Measurements from ENCODE around the gene MBNL1. TPM values are rescaled to one million over a fixed set of nuclear protein-coding genes. Genes with fewer than 3 reads are reported as not detected.
A peak's percentile ranks its signal among the peaks of the same experiment; 100 is the strongest.

The MBNL1 gene
- total RNA-seq, 1 experiment from 2014 or later: 139 TPM

GRCh38 chr3:152271501-152272236 lies 2.9 kb downstream of the MBNL1 start:
- peak overlapping the region; percentile 80 for H3K27ac Mint-ChIP-seq (ENCODE audit: low read depth, unreplicated experiment)
- no TSS peak for BruUV-seq (replicated peaks)
- ChIA-PET CTCF (interaction anchor here (0.6 to 0.8 kb wide), 3 partner anchors 9 to 111 kb away, joined by 3 read pairs; no protein-coding TSS in a partner anchor), POLR2A (interaction anchor here (0.5 to 9.3 kb wide), 12 partner anchors 9 to 172 kb away, joined by 3 to 156 read pairs (median 4); no protein-coding TSS in a partner anchor)
- no peak for DNase-seq (ENCODE audit: unreplicated experiment)
- intact Hi-C loops (cut with micrococcal nuclease): loop anchor here (10.0 kb wide), 1 partner anchor 133 kb away; no protein-coding TSS in a partner anchor
- H3K36me3 Mint-ChIP-seq (ENCODE audit: insufficient read depth, unreplicated experiment): no peaks in the 10 kb centered on the region
- H3K27me3 Mint-ChIP-seq (ENCODE audit: insufficient read depth, unreplicated experiment): no peaks in the 10 kb centered on the region
- no peak for TF ChIP-seq CTCF (IDR thresholded peaks at IDR 0.05; ENCODE audit: unreplicated experiment)
- no peaks in the 10 kb centered on the region for H3K9me3 Mint-ChIP-seq (ENCODE audit: unreplicated experiment)
- H3K4me3 Mint-ChIP-seq (ENCODE audit: unreplicated experiment): peak overlapping the region; percentile 90
- H3K4me1 Mint-ChIP-seq (ENCODE audit: insufficient read depth, unreplicated experiment): peaks cover 38% of the 10 kb centered on the region

GRCh38 chr3:152272771-152273242 lies 4.1 kb downstream of the MBNL1 start:
- intact Hi-C loops (cut with micrococcal nuclease): loop anchor here (10.0 kb wide), 1 partner anchor 132 kb away; no protein-coding TSS in a partner anchor
- H3K4me3 Mint-ChIP-seq (ENCODE audit: unreplicated experiment): peak overlapping the region; percentile 90
- CTCF ChIA-PET: no interaction called here

GRCh38 chr3:152276681-152277080 lies 8.0 kb downstream of the MBNL1 start:
- intact Hi-C loops (cut with micrococcal nuclease): loop anchor here (10.0 kb wide), 1 partner anchor 128 kb away; no protein-coding TSS in a partner anchor
- Mint-ChIP-seq H3K36me3 (ENCODE audit: insufficient read depth, unreplicated experiment) (no peaks in the 10 kb centered on the region), H3K9me3 (ENCODE audit: unreplicated experiment) (no peaks in the 10 kb centered on the region), H3K4me3 (ENCODE audit: unreplicated experiment) (no peak overlapping the region), H3K4me1 (ENCODE audit: insufficient read depth, unreplicated experiment) (peaks cover 35% of the 10 kb centered on the region), H3K27me3 (ENCODE audit: insufficient read depth, unreplicated experiment) (no peaks in the 10 kb centered on the region), H3K27ac (ENCODE audit: low read depth, unreplicated experiment) (peak overlapping the region; percentile 7)
- BruUV-seq (replicated peaks): no TSS peak
- no peak for TF ChIP-seq CTCF (IDR thresholded peaks at IDR 0.05; ENCODE audit: unreplicated experiment)
- DNase-seq (ENCODE audit: unreplicated experiment): no peak
- CTCF ChIA-PET: no interaction called here
- POLR2A ChIA-PET: interaction anchor here (0.6 to 2.8 kb wide), 9 partner anchors 8 to 163 kb away, joined by 3 to 10 read pairs (median 3); partner anchors contain the start of gene MBNL1

More at GRCh38 chr3:152272771-152273242, 4.1 kb downstream of the MBNL1 start:
- no peak for TF ChIP-seq CTCF (IDR thresholded peaks at IDR 0.05; ENCODE audit: unreplicated experiment)
- Mint-ChIP-seq H3K36me3 (ENCODE audit: insufficient read depth, unreplicated experiment) (no peaks in the 10 kb centered on the region), H3K9me3 (ENCODE audit: unreplicated experiment) (no peaks in the 10 kb centered on the region), H3K27ac (ENCODE audit: low read depth, unreplicated experiment) (peak overlapping the region; percentile 80), H3K27me3 (ENCODE audit: insufficient read depth, unreplicated experiment) (no peaks in the 10 kb centered on the region), H3K4me1 (ENCODE audit: insufficient read depth, unreplicated experiment) (peaks cover 29% of the 10 kb centered on the region)
- DNase-seq (ENCODE audit: unreplicated experiment): peak; percentile 39
- POLR2A ChIA-PET: interaction anchor here (0.6 to 9.3 kb wide), 8 partner anchors 12 to 1744 kb away, joined by 3 to 156 read pairs (median 4); no protein-coding TSS in a partner anchor
- BruUV-seq (replicated peaks): no TSS peak

GRCh38 chr3:152277198-152277597 lies 8.5 kb downstream of the MBNL1 start:
- Mint-ChIP-seq H3K4me1 (ENCODE audit: insufficient read depth, unreplicated experiment) (peaks cover 30% of the 10 kb centered on the region), H3K27ac (ENCODE audit: low read depth, unreplicated experiment) (peak overlapping the region; percentile 7), H3K9me3 (ENCODE audit: unreplicated experiment) (no peaks in the 10 kb centered on the region), H3K27me3 (ENCODE audit: insufficient read depth, unreplicated experiment) (no peaks in the 10 kb centered on the region), H3K36me3 (ENCODE audit: insufficient read depth, unreplicated experiment) (no peaks in the 10 kb centered on the region), H3K4me3 (ENCODE audit: unreplicated experiment) (no peak overlapping the region)
- intact Hi-C loops (cut with micrococcal nuclease): loop anchor here (10.0 kb wide), 1 partner anchor 128 kb away; no protein-coding TSS in a partner anchor
- DNase-seq (ENCODE audit: unreplicated experiment): no peak
- no peak for TF ChIP-seq CTCF (IDR thresholded peaks at IDR 0.05; ENCODE audit: unreplicated experiment)
- CTCF ChIA-PET: no interaction called here
- BruUV-seq (replicated peaks): no TSS peak
- POLR2A ChIA-PET: interaction anchor here (0.6 to 2.8 kb wide), 10 partner anchors 8 to 162 kb away, joined by 3 to 10 read pairs (median 4); partner anchors contain the start of gene MBNL1

Measured in MCF 10A (cell line).